Common myeloid progenitor, CD34-positive (primary cell): ENCODE results near the gene CTTN.
"Not testable (repeated sequence)": the region's sequence is repeated elsewhere in the genome, so short reads cannot be mapped to it uniquely, and the experiment has no call there.

ENCODE experiments used
- CTCF ChIA-PET: fragments of 350-600 bp; sonication (Branson Sonifier 250); formaldehyde crosslinking; loops from one replicate; lab custom pipeline; 2021; ENCODE audit warnings: antibody characterized with exemption; lab: Charles Lee
- POLR2A ChIA-PET: fragments of 350-600 bp; sonication (Branson Sonifier 250); formaldehyde crosslinking; loops from one replicate; lab custom pipeline; 2021; ENCODE audit warnings: antibody characterized with exemption; lab: Charles Lee
- DNase-seq, 3 donors: peaks; one replicate each; pipeline versions ENCODE4 v3.0.0 to v3.0.0-alpha.2; 2013
- H3K27ac ChIP-seq, 2 experiments: 1 replicate in 1 of 2; 2 replicates in 1 of 2; pipeline ENCODE4 v1.7.0; 2013; ENCODE audit warnings: inconsistent platforms in 2 of 2, low read length in 2 of 2, mild to moderate bottlenecking in 2 of 2, low read depth in 1 of 2, moderate library complexity in 1 of 2; ENCODE audit not compliant: severe bottlenecking in 2 of 2, insufficient read depth in 1 of 2, poor library complexity in 1 of 2
- H3K27me3 ChIP-seq, 5 experiments: replicated peaks in 2 of 5; 1 replicate in 3 of 5; 2 replicates in 2 of 5; pipeline versions ENCODE4 v1.6.1 to v1.7.0; 2013; ENCODE audit warnings: low read length in 4 of 5, mild to moderate bottlenecking in 2 of 5, moderate library complexity in 2 of 5, inconsistent platforms in 1 of 5; ENCODE audit not compliant: insufficient read depth in 5 of 5, control insufficient read depth in 4 of 5
- H3K36me3 ChIP-seq, 4 experiments: 1 replicate in 2 of 4; 2 replicates in 2 of 4; pipeline versions ENCODE4 v1.6.1 to v1.7.0; 2013; ENCODE audit warnings: low read length in 3 of 4, control low read depth in 1 of 4, mild to moderate bottlenecking in 1 of 4; ENCODE audit not compliant: control insufficient read depth in 4 of 4, insufficient read depth in 4 of 4
- H3K4me1 ChIP-seq, 4 experiments: 1 replicate in 3 of 4; 2 replicates in 1 of 4; pipeline versions ENCODE4 v1.6.1 to v1.7.1; 2013; ENCODE audit warnings: low read length in 3 of 4, mild to moderate bottlenecking in 3 of 4, control low read depth in 1 of 4, inconsistent platforms in 1 of 4, moderate library complexity in 1 of 4; ENCODE audit not compliant: control insufficient read depth in 4 of 4, insufficient read depth in 4 of 4; ENCODE audit errors: control extremely low read depth in 1 of 4
- H3K4me3 ChIP-seq, 7 experiments: 1 replicate in 4 of 7; 2 replicates in 3 of 7; pipeline versions ENCODE4 v1.5.1 to v1.7.0; 2013; ENCODE audit warnings: mild to moderate bottlenecking in 7 of 7, low read length in 6 of 7, moderate library complexity in 6 of 7, inconsistent platforms in 2 of 7, low read depth in 2 of 7, control low read depth in 1 of 7; ENCODE audit not compliant: insufficient read depth in 4 of 7, control insufficient read depth in 1 of 7; ENCODE audit errors: extremely low read depth in 1 of 7
- H3K9me3 ChIP-seq, 5 experiments: 1 replicate in 4 of 5; 2 replicates in 1 of 5; pipeline versions ENCODE4 v1.6.1 to v1.7.1; 2013; ENCODE audit warnings: low read length in 4 of 5, mild to moderate bottlenecking in 2 of 5, inconsistent platforms in 1 of 5, low read depth in 1 of 5, moderate library complexity in 1 of 5; ENCODE audit not compliant: control insufficient read depth in 4 of 5, insufficient read depth in 2 of 5; ENCODE audit errors: control extremely low read depth in 1 of 5
- WGBS: methylation state at CpG from one replicate; pipeline ENCODE4 v1.1.5; 2013; ENCODE audit not compliant: insufficient coverage; 5-methylcytosine and 5-hydroxymethylcytosine counted together

CTTN gene

GRCh38 chr11:70454197-70454767 lies 56.0 kb downstream of the CTTN start:
- CTCF ChIA-PET, result interaction anchor here (0.6 to 1.5 kb wide), 3 partner anchors 16 to 58 kb away, joined by 3 to 4 read pairs (median 3); no protein-coding TSS in a partner anchor
- Histone ChIP-seq H3K9me3 (peaks cover 3 to 19% (median 13%) of the 10 kb centered on the region in 5 experiments), H3K4me1 (peaks cover 0 to 5% (median 3%) of the 10 kb centered on the region in 4 experiments), H3K4me3 (no peak overlapping the region), H3K36me3 (no peaks in the 10 kb centered on the region), H3K27ac (no peak overlapping the region), H3K27me3 (no peaks in the 10 kb centered on the region)
- POLR2A ChIA-PET, result no interaction called here
- WGBS, result 98% methylated on average over 8 of the region's 9 CpGs
- no peak for DNase-seq

- POLR2A ChIA-PET, H3K27ac ChIP-seq, H3K36me3 ChIP-seq, H3K4me3 ChIP-seq, DNase-seq, H3K4me1 ChIP-seq, H3K27me3 ChIP-seq: not testable (repeated sequence)
- WGBS, result 100% methylated on average over 2 of the region's 9 CpGs
- CTCF ChIA-PET, result interaction anchor here (0.6 kb wide), 1 partner anchor 58 kb away, joined by 4 read pairs; no protein-coding TSS in a partner anchor
- peaks cover 0 to 14% (median 9%) of the 10 kb centered on the region in 5 experiments for H3K9me3 ChIP-seq
These were observed 56.5 kb downstream of the CTTN start for GRCh38 chr11:70454811-70455210.

GRCh38 chr11:70455354-70455753 lies 57.0 kb downstream of the CTTN start:
- WGBS, result 100% methylated on average over 1 of the region's 1 CpG
- Histone ChIP-seq H3K9me3 (peaks cover 0 to 9% (median 6%) of the 10 kb centered on the region in 5 experiments), H3K27me3 (no peaks in the 10 kb centered on the region), H3K36me3 (no peaks in the 10 kb centered on the region), H3K4me1 (peaks cover 0 to 5% (median 3%) of the 10 kb centered on the region in 4 experiments), H3K27ac (no peak overlapping the region), H3K4me3 (no peak overlapping the region)
- CTCF ChIA-PET, result no interaction called here
- POLR2A ChIA-PET, result no interaction called here
- no peak for DNase-seq

GRCh38 chr11:70456921-70457532 lies 58.7 kb downstream of the CTTN start:
- H3K27ac ChIP-seq, result no peak overlapping the region
- no peaks in the 10 kb centered on the region for H3K36me3 ChIP-seq
- no peaks in the 10 kb centered on the region for H3K27me3 ChIP-seq
- H3K4me3 ChIP-seq, result no peak overlapping the region
- H3K9me3 ChIP-seq, result peaks cover 0 to 2% (median 0%) of the 10 kb centered on the region in 5 experiments
- peak; percentile 69 to 92 (median 91) for DNase-seq
- POLR2A ChIA-PET, result interaction anchor here (0.7 kb wide), 1 partner anchor 18 kb away, joined by 4 read pairs; no protein-coding TSS in a partner anchor
- 56% methylated on average over 16 of the region's 31 CpGs for WGBS
- H3K4me1 ChIP-seq, result peaks cover 0 to 5% (median 3%) of the 10 kb centered on the region in 4 experiments
- CTCF ChIA-PET, result no interaction called here

- Histone ChIP-seq H3K27me3 (no peaks in the 10 kb centered on the region), H3K4me3 (no peak overlapping the region), H3K4me1 (peaks cover 0 to 5% (median 3%) of the 10 kb centered on the region in 4 experiments), H3K27ac (no peak overlapping the region), H3K36me3 (no peaks in the 10 kb centered on the region), H3K9me3 (peaks cover 0 to under 1% (median 0%) of the 10 kb centered on the region in 5 experiments)
- ChIA-PET POLR2A (no interaction called here), CTCF (interaction anchor here (1.2 to 1.6 kb wide), 3 partner anchors 24 to 621 kb away, joined by 3 to 4 read pairs (median 3); no protein-coding TSS in a partner anchor)
- no CpG with 5 or more reads among the region's 2 CpGs for WGBS
- no peak for DNase-seq
These were observed 60.4 kb downstream of the CTTN start for GRCh38 chr11:70458736-70459135.

GRCh38 chr11:70460111-70460510 lies 61.8 kb downstream of the CTTN start:
- CTCF ChIA-PET, result interaction anchor here (0.7 to 1.6 kb wide), 2 partner anchors 23 to 507 kb away, joined by 3 to 5 read pairs; no protein-coding TSS in a partner anchor
- H3K27ac ChIP-seq, result no peak overlapping the region
- peaks cover 0 to 14% (median 9%) of the 10 kb centered on the region in 4 experiments for H3K4me1 ChIP-seq
- H3K36me3 ChIP-seq, result no peaks in the 10 kb centered on the region
- POLR2A ChIA-PET, result no interaction called here
- H3K27me3 ChIP-seq, result no peaks in the 10 kb centered on the region
- 96% methylated on average over 4 of the region's 4 CpGs for WGBS
- DNase-seq, result no peak
- no peak overlapping the region for H3K4me3 ChIP-seq
- no peaks in the 10 kb centered on the region for H3K9me3 ChIP-seq

- H3K9me3 ChIP-seq, result no peaks in the 10 kb centered on the region
- no peaks in the 10 kb centered on the region for H3K36me3 ChIP-seq
- 97% methylated on average over 8 of the region's 10 CpGs for WGBS
- H3K27me3 ChIP-seq, result no peaks in the 10 kb centered on the region
- DNase-seq, result no peak
- CTCF ChIA-PET, result interaction anchor here (1.6 to 1.9 kb wide), 2 partner anchors 11 to 22 kb away, joined by 5 to 6 read pairs; no protein-coding TSS in a partner anchor
- H3K4me1 ChIP-seq, result peaks cover 0 to 22% (median 14%) of the 10 kb centered on the region in 4 experiments
- H3K27ac ChIP-seq, result no peak overlapping the region
- POLR2A ChIA-PET, result no interaction called here
- H3K4me3 ChIP-seq, result no peak overlapping the region
These were observed 62.6 kb downstream of the CTTN start for GRCh38 chr11:70460964-70461363.
